ENCODE data around the gene MAD1L1. TPM values are rescaled to one million over a fixed set of nuclear protein-coding genes. Genes with fewer than 3 reads are reported as not detected.

The MAD1L1 gene
- total and polyA plus RNA-seq, 2 of the 8 experiments (the other 6 are each of a cell fraction or from before 2014, with no cell fraction given) = 40.4 to 44.6 TPM

DNA sequence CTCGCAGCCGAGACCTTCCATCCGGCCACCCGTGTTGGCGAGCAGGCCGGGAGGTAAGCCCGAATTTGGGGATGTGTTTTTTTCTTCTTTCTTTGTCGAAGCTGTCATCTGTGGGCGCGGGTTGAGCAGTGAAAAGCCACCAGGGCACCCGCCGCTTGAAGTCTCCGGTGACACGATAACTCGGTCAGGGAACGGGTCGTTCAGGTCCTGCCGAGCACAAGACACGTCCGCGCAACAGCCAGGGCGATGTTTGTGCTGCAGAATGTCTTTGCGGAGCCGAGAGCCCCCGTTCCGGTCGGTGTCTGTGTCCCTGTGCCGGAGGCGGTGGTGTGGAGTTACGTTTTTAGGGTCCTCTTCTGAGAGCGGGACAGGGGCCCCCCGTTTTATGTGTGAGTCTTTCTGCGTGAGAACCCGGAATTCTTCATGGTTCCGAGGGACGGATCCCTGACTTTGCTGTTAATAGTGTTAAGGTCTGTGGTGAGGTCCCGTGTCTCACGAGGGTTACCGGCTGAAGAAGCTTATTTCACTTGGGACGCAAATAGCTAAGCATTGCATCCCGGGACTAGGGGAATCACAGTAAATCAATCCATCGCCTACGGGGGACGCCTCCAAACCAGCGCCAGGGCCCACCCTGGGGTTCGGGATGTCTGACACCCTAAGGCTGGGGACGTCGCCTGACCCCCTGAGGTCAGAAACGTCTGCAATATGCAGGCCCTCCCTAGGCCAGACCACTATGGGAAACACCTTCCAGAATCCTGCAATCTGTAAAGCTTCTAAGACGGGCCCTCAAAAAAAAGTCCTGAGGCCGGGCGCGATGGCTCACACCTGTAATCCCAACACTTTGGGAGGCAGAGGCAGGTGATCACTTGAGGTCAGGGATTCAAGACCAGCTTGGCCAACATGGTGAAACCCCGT lies 463.2 kb downstream of the MAD1L1 start:
- H4K5ac ChIP-seq (ENCODE audit: insufficient read length, low read depth, low read length) = no peak overlapping the region
- no peaks in the 10 kb centered on the region for H3K79me2 ChIP-seq (ENCODE audit: control insufficient read depth in 1 of 2, insufficient read depth in 2 of 2, low read length in 2 of 2)
- no peak overlapping the region for H2AK5ac ChIP-seq (ENCODE audit: low read depth, low read length)
- H3K9ac ChIP-seq (replicated peaks in 1 of 4; ENCODE audit: extremely low read depth in 1 of 4, low read depth in 3 of 4, low read length in 3 of 4) = no peak overlapping the region
- no peaks in the 10 kb centered on the region for H3K9me3 ChIP-seq (ENCODE audit: insufficient read depth in 2 of 2, low read depth in 1 of 2, low read length in 1 of 2)
- no peak overlapping the region for H3K18ac ChIP-seq (ENCODE audit: extremely low read depth, low read length)
- no peak overlapping the region for H3K56ac ChIP-seq (replicated peaks; ENCODE audit: insufficient read length, low read depth, low read length)
- no peak overlapping the region for H2BK15ac ChIP-seq (ENCODE audit: low read length)
- H2BK120ac ChIP-seq (replicated peaks; ENCODE audit: low read depth, low read length) = no peak overlapping the region
- FAIRE-seq (no peak), DNase-seq (ENCODE audit: low read depth in 1 of 2, low spot score in 2 of 2) (no peak)
- no peak overlapping the region for H4K91ac ChIP-seq (replicated peaks; ENCODE audit: insufficient read length, low read length)
- H3K14ac ChIP-seq (ENCODE audit: insufficient read length) = no peak overlapping the region
- H3K23ac ChIP-seq (ENCODE audit: insufficient read length) = no peak overlapping the region
- H2BK20ac ChIP-seq (ENCODE audit: low read length) = no peak overlapping the region
- no peak overlapping the region for H2BK5ac ChIP-seq (ENCODE audit: low read depth, low read length)
- WGBS, 2 experiments (ENCODE audit: extremely low coverage in 1 of 2, insufficient coverage in 1 of 2, insufficient read length in 1 of 2, insufficient replicate concordance in 2 of 2, low coverage in 1 of 2, low lambda C conversion rate in 2 of 2, missing lambda C conversion rate in 1 of 2) = 92% methylated on average over 54 of the region's 54 CpGs; no CpG with 5 or more reads in 1 of the 2 experiments
- no peaks in the 10 kb centered on the region for H3K36me3 ChIP-seq (ENCODE audit: control insufficient read depth in 2 of 4, insufficient read depth in 4 of 4, low read length in 3 of 4)
- TF ChIP-seq JUN (IDR thresholded peaks at IDR 0.05; ENCODE audit: low read depth, low read length) = no peak
- no peak for TF ChIP-seq SP1 (IDR thresholded peaks at IDR 0.05; ENCODE audit: low read depth, low read length)
- TF ChIP-seq RNF2 (IDR thresholded peaks at IDR 0.05; ENCODE audit: borderline replicate concordance, low read depth, low read length, missing control alignments, poor library complexity, severe bottlenecking) = no peak
- no peak for TF ChIP-seq SP4 (IDR thresholded peaks at IDR 0.05; ENCODE audit: low read length)
- TF ChIP-seq JUND (IDR thresholded peaks at IDR 0.05; ENCODE audit: low read length) = no peak
- TF ChIP-seq TCF12 (IDR thresholded peaks at IDR 0.05; ENCODE audit: low read depth, low read length) = no peak
- no peak for TF ChIP-seq TEAD4 (IDR thresholded peaks at IDR 0.05; ENCODE audit: low read depth, low read length)
- H2BK12ac ChIP-seq (ENCODE audit: low read depth, low read length) = no peak overlapping the region
- H3K4me2 ChIP-seq (ENCODE audit: insufficient read depth in 1 of 2, low read depth in 2 of 2, low read length in 2 of 2) = no peak overlapping the region
- H3K23me2 ChIP-seq (ENCODE audit: low read depth, low read length) = no peaks in the 10 kb centered on the region; the same call in 1 of the 2 replicates
- H3K79me1 ChIP-seq (ENCODE audit: low read depth, low read length) = no peaks in the 10 kb centered on the region
- no peak overlapping the region for H4K8ac ChIP-seq (ENCODE audit: extremely low read depth, insufficient read depth, low read length)
- no peak overlapping the region for H2AFZ ChIP-seq (ENCODE audit: low read length)
- CTCF ChIA-PET (ENCODE audit: partially characterized antibody) = interaction anchor here (0.6 to 7.5 kb wide), 3 partner anchors 11 to 218 kb away, joined by 3 to 65 read pairs (median 6); no protein-coding TSS in a partner anchor
- no peaks in the 10 kb centered on the region for H3K4me1 ChIP-seq (replicated peaks in 1 of 4; ENCODE audit: control insufficient read depth in 3 of 4, insufficient read depth in 4 of 4, low read length in 3 of 4)
- POLR2A ChIA-PET (ENCODE audit: partially characterized antibody) = no interaction called here
- no peak overlapping the region for H3K27ac ChIP-seq (ENCODE audit: low read depth, low read length)
- no peak overlapping the region for H3K4ac ChIP-seq (replicated peaks; ENCODE audit: insufficient read length, low read depth, low read length)
- no peak overlapping the region for H3K4me3 ChIP-seq (ENCODE audit: extremely low read depth in 1 of 4, insufficient read depth in 2 of 4, low read depth in 3 of 4, low read length in 4 of 4)
- no peaks in the 10 kb centered on the region for H3K27me3 ChIP-seq (replicated peaks in 1 of 4; ENCODE audit: control insufficient read depth in 3 of 4, extremely low read depth in 1 of 4, insufficient read depth in 3 of 4, low read length in 3 of 4)
- H4K20me1 ChIP-seq (replicated peaks in 1 of 2; ENCODE audit: control insufficient read depth in 1 of 2, insufficient read depth in 2 of 2, low read length in 2 of 2) = peaks cover 0 to 1% of the 10 kb centered on the region in 2 experiments
